K562 (cell line): ENCODE results near the gene TM7SF2. TPM values are rescaled to one million over a fixed set of nuclear protein-coding genes. Genes with fewer than 3 reads are reported as not detected.

ENCODE experiments used
- ARHGAP35 ChIP-seq: fragments of 450-650 bp; IDR thresholded peaks from 2 replicates; pipeline ENCODE4 v1.6.1; 2018; ENCODE audit not compliant: partially characterized antibody
- ARID1B ChIP-seq: fragments of 450-650 bp; IDR thresholded peaks from 2 replicates; pipeline ENCODE4 v1.6.1; 2016; ENCODE audit warnings: antibody characterized with exemption, mild to moderate bottlenecking, inconsistent platforms
- COPS2 ChIP-seq: fragments of 450-650 bp; conservative IDR thresholded peaks from 2 replicates; pipeline ENCODE4 v1.6.1; 2016; ENCODE audit warnings: mild to moderate bottlenecking, moderate library complexity
- CTCF ChIP-seq, 3 experiments: IDR thresholded peaks in 2 of 3; conservative IDR thresholded peaks in 1 of 3; 2 replicates each; pipeline ENCODE4 v1.5.1; 2011 to 2012; ENCODE audit warnings: low read length in 3 of 3, mild to moderate bottlenecking in 3 of 3, control low read depth in 2 of 3, improper control_type of control experiment in 1 of 3, inconsistent platforms in 1 of 3, low read depth in 1 of 3, mixed read lengths in 1 of 3, moderate library complexity in 1 of 3; ENCODE audit not compliant: insufficient read depth in 2 of 3
- HDAC8 ChIP-seq: fragments of 450-650 bp; IDR thresholded peaks from 2 replicates; pipeline ENCODE4 v1.6.1; 2016; ENCODE audit warnings: mild to moderate bottlenecking, missing genetic modification characterization, moderate library complexity, missing compliant biosample characterization
- MAFK ChIP-seq: IDR thresholded peaks from 2 replicates; pipeline ENCODE4 v1.6.1; 2011; ENCODE audit warnings: low read length, improper control_type of control experiment
- NCOA1 ChIP-seq: fragments of 450-650 bp; IDR thresholded peaks from 2 replicates; pipeline ENCODE4 v1.6.1; 2016; ENCODE audit warnings: low read depth
- NFE2 ChIP-seq: IDR thresholded peaks from 2 replicates; pipeline ENCODE4 v1.6.1; 2014; ENCODE audit warnings: antibody characterized with exemption, low read depth
- PKNOX1 ChIP-seq: fragments of 450-650 bp; IDR thresholded peaks from 2 replicates; pipeline ENCODE4 v1.6.1; 2016
- POLR2AphosphoS5 ChIP-seq: IDR thresholded peaks from 2 replicates; pipeline ENCODE4 v1.6.1; 2011; ENCODE audit warnings: mild to moderate bottlenecking, low read depth, low read length, moderate library complexity; ENCODE audit not compliant: control insufficient read depth, insufficient read depth
- SP2 ChIP-seq: IDR thresholded peaks from 2 replicates; pipeline ENCODE4 v1.6.1; 2011; ENCODE audit warnings: mild to moderate bottlenecking, low read depth, low read length, moderate library complexity; ENCODE audit not compliant: poor library complexity, severe bottlenecking; ENCODE audit errors: extremely low read depth
- TRIM25 ChIP-seq: fragments of 450-650 bp; IDR thresholded peaks from 2 replicates; pipeline ENCODE4 v1.7.0; 2016; ENCODE audit warnings: borderline replicate concordance
- U2AF2 ChIP-seq: fragments of 200-400 bp; formaldehyde crosslinking; optimal IDR thresholded peaks from 2 replicates; pipeline ENCODE3; 2017; ENCODE audit warnings: low read depth, mild to moderate bottlenecking, low read length
- YY1 ChIP-seq, 3 experiments: IDR thresholded peaks; 2 replicates each; pipeline ENCODE4 v1.6.1; 2011; ENCODE audit warnings: low read length in 2 of 3, mild to moderate bottlenecking in 2 of 3, moderate library complexity in 2 of 3, borderline replicate concordance in 1 of 3, control low read depth in 1 of 3, low read depth in 1 of 3; ENCODE audit not compliant: insufficient read depth in 3 of 3, insufficient replicate concordance in 2 of 3, control insufficient read depth in 1 of 3, insufficient read length in 1 of 3; ENCODE audit errors: extremely low read depth in 1 of 3
- ZBTB26 ChIP-seq: fragments of 450-650 bp; formaldehyde crosslinking; IDR thresholded peaks from 2 replicates; pipeline ENCODE4 v1.4.0; 2022; ENCODE audit warnings: missing genetic modification characterization
- ZBTB5 ChIP-seq: fragments of 450-650 bp; IDR thresholded peaks from 2 replicates; pipeline ENCODE4 v1.6.1; 2017; ENCODE audit warnings: antibody characterized with exemption
- ZNF23 ChIP-seq: fragments of 250-450 bp; sonication (Bioruptor Pico); IDR thresholded peaks from 2 replicates; pipeline ENCODE4 v1.4.0; 2020; ENCODE audit warnings: mild to moderate bottlenecking
- ZNF354B ChIP-seq: fragments of 250-450 bp; sonication (Bioruptor Pico); IDR thresholded peaks from 2 replicates; pipeline ENCODE4 v1.4.0; 2020
- polyA plus RNA-seq, 8 experiments: library from polyadenylated mRNA; depleted of rRNA in 4 of 8; stranded (reverse) in 5 of 8; unstranded in 3 of 8; fragments of >200 nt; fragmentation: Nextera tagmentation in 2 of 8; fragmentation: Illumina TruSeq in 1 of 8; extraction: Ambion mirVana in 2 of 8; extraction: Trizol in 1 of 8; gene quantifications; 2 replicates each; pipeline versions ENCODE4 v1.2.1 to v1.2.3, GENCODE V29; 2011 to 2014; ENCODE audit warnings: inconsistent platforms in 1 of 8, missing spikeins in 1 of 8
- total RNA-seq, 7 experiments: library from RNA; depleted of rRNA in 6 of 7; stranded (reverse); fragments of >200 nt in 6 of 7; fragmentation: Illumina TruSeq in 2 of 7; extraction: Trizol in 2 of 7; gene quantifications; 2 replicates each; pipeline versions ENCODE4 v1.2.1 to v1.2.3, GENCODE V29; 2011 to 2021; ENCODE audit warnings: low replicate concordance in 1 of 7

TM7SF2 gene
- total and polyA plus RNA-seq, 9 of the 15 experiments (the other 6 are each of a cell fraction or from before 2014, with no cell fraction given), result 1.2 to 22.0 (median 14.3) TPM

GRCh38 chr11:65117206-65118096 is 5.8 kb downstream of the TM7SF2 start, which contains the start of gene ZNHIT2 (continued):
- TF ChIP-seq COPS2, result no peak
- peak; percentile 80 for TF ChIP-seq PKNOX1
- no peak for TF ChIP-seq U2AF2
- TF ChIP-seq ZNF23, result no peak
- TF ChIP-seq CTCF (IDR thresholded peaks at IDR 0.05 in 2 of 3, conservative IDR thresholded peaks at IDR 0.05 in 1 of 3; ENCODE audit: insufficient read depth in 2 of 3, low read depth in 1 of 3, low read length in 3 of 3), result peak; percentile 85 to 97 (median 93)
- no peak for TF ChIP-seq ZNF354B
- peak in 1 of 3 experiments; percentile 57 for TF ChIP-seq YY1 (IDR thresholded peaks at IDR 0.05; ENCODE audit: borderline replicate concordance in 1 of 3, control insufficient read depth in 1 of 3, extremely low read depth in 1 of 3, insufficient read depth in 3 of 3, insufficient read length in 1 of 3, insufficient replicate concordance in 2 of 3, low read depth in 1 of 3, low read length in 2 of 3)
- no peak for TF ChIP-seq ARHGAP35
- TF ChIP-seq POLR2AphosphoS5, result peak; percentile 98
- TF ChIP-seq ARID1B, result 0 out of 2 replicates have a peak, but pooled peaks have one; percentile 26
- TF ChIP-seq MAFK, result no peak
- no peak for TF ChIP-seq TRIM25
- TF ChIP-seq NCOA1, result no peak
- no peak for TF ChIP-seq HDAC8 (tag)
- TF ChIP-seq NFE2, result no peak
- TF ChIP-seq SP2, result no peak
- no peak for TF ChIP-seq ZBTB26
- TF ChIP-seq ZBTB5, result no peak
